Skin of body (tissue), 2 donors: ENCODE measurements around the gene ENAH. TPM values are rescaled to one million over a fixed set of nuclear protein-coding genes. Genes with fewer than 3 reads are reported as not detected.
"Not testable (repeated sequence)": the region's sequence is repeated elsewhere in the genome, so short reads cannot be mapped to it uniquely, and the experiment has no call there.

Experiments used
- DNase-seq: peaks from one replicate; lab custom pipeline; 2025; lab: John Stamatoyannopoulos, UW
- total RNA-seq: library from RNA; depleted of rRNA; stranded (reverse); fragments of >200 nt; gene quantifications from one replicate; pipeline ENCODE4 v1.2.3, GENCODE V29; 2014

The ENAH gene
- total RNA-seq, 1 donor from 2014 or later: 51.3 TPM

DNA sequence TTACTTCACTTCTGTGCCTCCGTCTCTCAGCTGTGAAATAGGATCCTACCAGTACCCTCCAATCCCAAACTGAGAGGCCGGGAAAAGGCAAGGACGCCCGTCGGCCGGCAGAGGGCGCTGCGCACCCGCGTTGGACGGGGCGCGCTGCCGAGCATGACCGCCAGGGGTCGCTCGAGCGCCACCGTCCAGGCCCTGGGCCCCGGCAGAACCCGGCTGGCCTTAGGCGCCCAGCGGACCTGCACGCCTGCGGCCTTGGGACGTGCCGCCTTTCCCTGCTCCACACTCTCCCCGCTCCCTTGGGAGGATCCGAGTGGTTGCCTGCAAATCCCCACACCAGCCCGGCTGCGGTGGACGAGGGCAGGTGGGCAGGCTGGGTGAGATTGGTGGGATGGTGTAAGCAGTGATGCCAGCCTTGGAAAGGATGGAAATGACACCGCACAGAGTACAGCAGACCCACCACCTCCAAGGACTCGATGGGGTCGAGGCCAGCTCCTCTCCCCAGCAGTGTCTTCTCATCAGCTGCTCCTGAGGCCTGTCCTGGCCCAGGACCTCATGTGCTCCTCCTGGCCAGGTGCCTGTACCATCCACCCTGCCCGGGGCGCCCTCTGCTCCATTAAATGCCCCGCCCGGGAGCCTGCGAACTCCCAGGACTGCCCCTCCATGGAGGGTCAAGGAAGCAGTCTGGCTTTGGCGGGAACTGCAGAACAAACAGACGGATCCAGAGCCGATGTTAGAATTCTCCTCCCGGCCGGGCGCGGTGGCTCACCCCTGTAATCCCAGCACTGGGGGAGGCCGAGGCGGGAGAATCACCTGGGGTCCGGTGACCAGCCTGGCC, 177.7 kb downstream of the ENAH start:
- peak; percentile 85 for DNase-seq

DNA sequence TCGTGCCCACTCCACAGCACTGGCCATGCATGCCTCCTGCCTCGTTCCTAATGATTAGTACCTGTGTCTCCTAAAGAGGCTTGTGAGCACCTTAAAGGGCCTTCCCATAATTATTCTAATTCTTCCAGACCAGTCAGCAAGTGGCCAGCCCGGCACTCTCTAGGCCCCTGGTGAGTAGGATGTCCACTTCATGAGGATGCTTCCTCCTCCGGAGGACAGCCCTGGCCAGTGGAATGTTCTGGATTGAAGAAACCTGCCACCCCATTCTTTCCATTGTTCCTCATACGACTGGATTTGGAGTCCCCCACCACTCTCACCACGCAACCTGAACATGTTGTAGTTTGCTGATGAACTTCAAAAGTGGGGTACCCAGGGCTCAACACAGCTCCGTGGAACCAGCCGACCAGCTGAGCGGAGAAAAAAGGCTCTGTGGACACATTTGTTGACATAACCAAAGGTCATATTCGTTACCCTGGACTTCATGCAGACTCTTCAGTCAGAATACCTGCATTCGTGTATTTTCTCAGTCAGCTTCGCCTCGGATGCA, 178.4 kb downstream of the ENAH start:
- DNase-seq: no peak

DNA sequence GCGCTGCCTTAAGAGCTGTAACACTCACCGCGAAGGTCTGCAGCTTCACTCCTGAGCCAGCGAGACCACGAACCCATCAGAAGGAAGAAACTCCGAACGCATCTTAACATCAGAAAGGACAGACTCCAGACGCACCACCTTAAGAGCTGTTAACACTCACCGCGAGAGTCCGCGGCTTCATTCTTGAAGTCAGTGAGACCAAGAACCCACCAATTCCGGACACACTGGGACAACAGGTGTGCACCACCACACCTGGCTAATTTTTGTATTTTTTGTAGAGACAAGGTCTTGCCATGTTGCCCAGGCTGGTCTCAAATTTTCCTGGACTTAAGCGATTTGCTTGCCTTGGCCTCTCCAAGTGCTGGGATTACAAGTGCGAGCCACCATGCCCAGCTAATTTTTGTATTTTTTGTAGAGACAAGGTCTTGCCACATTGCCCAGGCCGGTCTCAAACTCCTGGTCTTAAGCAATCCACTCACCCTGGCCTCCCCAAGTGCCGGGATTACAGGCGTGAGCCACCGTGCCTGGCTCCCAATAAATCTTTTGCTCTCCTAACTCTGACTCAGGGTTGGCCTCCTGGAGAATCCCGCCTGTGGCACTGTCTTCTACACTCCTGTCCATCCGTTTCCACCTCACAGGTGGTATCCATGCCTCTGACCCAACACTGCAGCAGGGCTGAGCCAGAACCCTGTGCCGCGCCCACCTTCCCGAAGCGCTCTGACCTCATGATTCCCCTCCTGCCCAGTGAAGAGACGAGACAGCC, 179.1 kb downstream of the ENAH start:
- not testable (repeated sequence) for DNase-seq

DNA sequence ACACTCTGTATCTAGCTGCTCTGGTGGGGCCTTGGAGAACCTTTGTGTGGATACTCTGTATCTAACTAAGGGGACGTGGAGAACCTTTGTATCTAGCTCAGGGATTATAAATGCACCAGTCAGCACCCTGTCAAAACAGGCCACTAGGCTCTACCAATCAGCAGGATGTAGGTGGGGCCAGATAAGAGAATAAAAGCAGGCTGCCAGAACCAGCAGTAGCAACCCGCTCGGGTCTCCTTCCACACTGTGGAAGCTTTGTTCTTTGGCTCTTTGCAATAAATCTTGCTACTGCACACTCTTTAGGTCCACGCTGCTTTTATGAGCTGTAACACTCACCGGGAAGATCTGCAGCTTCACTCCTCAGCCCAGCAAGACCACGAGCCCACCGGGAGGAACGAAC, 179.7 kb downstream of the ENAH start:
- DNase-seq: not testable (repeated sequence)

DNA sequence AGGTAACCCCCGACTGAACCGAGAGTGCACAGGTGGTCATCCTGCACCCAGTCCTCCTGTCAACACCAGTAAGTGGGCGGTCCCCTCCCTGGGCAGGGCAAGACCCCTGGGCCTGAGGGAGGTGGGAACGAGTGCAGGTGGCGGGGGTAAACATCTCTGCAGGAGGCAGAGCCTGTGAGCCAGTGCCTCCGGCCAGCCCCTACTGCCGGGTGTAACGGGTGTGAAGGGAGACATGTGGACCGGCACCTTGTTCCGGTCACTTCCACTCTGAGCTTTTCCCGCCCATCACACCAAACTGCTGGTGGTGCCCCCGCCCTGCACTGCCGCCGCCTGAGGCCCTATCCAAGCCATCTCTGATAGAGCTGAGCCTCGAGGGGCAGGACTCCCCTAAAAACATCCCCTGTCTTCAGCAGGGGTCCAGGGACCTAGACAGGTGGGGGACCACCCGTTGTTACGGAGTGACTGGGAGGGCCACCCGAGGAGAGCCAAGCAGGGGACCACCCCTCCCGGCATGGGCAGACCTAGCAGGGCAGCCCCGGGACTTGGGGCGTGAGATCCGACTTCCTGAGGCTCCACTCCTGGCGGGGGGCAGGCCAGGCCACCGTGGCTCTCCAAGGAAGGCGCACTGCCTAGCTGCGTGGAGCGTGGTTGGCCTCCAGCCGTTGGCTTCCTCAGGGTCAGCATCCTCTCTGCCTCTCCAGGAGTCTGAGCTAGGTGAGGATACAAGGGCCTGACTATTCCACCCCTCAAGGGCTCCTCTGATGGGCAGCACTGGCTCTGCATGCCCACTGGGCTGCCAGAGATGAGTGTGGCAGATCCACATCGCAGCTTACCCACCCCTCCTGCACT, 181.2 kb downstream of the ENAH start:
- no peak for DNase-seq

DNA sequence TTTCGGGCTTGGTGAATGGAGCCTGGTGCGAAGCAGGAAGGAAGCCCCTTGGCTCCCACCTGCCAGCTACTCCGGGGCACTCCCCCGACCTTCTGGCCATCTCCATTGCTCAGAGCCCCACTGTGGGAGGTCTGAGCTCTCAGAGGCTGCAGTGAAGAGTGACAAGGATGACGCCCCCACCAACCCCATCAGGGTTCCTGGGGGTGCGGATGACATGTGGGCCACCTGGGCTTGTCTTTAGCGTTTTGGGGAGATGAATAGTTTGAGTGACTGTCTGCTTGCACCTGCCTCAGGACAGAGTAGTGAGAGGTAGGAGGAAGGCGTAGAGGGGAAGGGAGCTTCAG, 181.8 kb downstream of the ENAH start:
- no peak for DNase-seq

DNA sequence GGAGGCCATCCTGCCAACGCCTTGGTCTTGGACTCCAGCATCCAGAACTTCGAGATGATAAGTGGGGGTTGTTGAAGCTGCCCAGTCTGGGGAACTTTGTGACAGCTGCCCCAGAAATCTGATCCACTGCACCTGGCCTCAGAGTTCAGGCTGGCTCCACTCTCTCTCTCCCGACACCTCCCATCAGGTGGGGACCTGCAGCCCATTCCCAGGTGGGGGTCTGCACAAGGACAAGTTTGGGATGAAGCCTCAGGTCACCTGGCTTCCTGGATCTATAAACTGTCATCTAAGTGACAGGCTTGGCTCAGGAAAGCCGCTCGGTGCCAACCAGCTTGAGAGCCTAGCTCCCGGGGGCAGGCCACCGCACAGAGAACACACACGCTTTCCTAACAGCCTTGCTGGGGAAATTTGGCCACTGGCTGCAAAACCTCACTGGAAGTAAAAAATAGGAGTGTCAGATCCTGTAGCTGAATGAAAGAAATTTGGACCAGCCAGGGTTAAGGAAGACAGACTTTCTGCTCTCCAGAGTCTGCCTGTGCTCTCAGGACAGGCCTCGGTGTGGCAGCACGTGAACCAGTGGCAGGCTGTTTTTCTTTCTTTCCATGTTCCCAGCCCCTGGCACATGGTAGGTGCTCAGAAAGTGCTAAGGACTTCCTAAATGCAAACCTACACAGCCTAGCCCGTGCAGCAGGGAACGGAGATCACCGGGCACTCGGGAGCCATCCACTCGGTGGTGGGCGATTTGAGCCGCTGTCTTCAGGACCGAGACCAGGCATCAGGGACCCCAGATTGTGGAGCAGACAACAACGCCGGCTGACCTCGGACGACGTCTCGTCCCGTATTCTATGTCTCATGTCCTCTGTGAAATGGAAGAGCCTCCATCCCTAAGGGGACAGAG, 182.5 kb downstream of the ENAH start:
- no peak for DNase-seq

DNA sequence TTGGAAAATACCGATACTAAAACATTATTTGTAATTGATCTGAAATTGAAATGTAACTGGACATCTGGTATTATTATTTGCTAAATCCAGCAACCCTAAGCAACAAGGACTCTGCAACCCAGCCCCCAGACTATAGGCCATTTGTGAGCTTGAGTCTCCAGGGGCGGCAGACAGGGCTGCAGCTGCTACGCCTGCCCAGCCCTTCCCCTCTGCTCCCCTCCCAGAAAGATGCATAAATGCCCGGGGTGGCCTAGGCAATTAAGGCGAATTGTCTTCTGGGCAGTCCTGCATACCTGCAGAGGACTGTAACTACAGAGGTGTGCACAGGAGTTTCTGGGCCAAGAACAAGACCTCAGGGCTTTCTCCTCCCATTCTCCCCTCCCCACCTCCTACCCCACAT, 183.9 kb downstream of the ENAH start:
- no peak for DNase-seq

DNA sequence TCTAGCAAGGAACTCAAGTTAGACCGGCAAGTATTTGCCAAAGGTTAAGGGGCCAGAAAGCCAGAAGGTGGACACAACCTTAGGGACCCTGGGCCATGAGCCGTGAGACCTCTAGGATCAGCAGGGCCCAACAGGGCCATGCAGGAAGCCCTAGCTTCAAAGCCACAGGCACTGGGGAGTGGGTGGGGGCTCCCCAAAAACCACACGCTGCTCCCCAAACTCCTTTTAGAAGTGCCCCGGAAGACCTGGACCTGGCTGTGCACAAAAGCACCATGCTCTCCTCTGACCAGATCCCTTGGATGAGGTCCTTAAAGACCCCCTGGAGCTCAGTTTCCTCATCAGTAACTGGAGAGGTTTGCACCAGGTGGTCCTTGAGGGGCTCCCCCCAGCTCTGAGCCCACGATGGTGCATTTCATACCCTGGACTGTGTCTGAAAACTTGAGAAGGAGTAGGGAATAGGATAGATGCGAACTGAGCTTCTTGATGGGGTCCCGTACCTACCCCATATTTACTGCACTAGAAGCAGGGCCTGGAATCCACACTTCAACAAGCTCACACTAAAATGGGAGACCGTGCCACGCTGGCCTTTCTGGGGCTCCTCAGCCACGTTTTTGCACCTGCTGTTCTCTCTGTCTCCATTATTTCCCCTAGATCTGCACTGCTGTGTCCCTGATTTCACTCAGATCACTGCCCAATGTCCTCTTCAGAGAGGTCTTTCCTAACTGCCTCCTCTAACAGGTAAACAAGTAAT, 184.5 kb downstream of the ENAH start:
- no peak for DNase-seq

DNA sequence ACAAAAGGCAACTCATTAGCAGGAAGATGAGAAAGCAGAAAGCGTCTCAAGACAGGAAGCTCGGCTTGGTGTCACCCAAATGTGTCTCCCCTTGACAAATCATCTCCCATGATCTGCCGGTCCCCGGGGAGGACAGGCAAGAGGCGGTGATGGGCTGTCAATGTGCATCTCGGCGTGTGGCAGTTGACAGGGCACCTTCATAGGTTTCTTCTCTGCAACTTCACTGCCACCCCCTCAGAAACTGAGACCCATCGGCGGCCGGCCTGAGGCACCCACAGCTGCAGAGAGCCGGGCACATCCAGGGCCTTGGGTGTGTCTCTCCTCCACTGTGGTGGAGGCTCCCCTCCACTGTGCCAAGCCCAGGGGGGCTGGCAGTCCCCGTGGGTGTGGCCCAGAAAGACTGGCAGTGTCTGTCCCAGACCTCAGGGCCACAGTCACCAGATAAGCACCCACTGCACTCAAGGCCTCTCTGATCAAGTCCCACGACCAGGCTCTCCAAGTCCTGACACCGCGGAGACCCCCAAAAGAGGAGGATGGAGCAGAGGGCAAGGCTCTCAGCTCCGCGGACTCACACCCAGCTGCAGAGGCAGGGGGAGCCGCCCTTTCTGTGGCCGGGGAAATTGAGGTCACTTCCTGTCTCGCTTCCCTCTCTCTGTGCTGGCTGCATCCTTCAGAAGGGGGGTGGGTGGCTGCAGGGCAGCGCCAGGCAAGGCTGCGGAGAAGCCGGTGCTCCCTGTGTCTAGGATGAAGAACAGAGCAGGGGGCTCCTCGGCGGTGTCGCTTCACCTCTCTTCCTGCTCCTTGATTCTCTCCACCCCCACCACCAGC, 185.5 kb downstream of the ENAH start:
- DNase-seq: peak; percentile 9

DNA sequence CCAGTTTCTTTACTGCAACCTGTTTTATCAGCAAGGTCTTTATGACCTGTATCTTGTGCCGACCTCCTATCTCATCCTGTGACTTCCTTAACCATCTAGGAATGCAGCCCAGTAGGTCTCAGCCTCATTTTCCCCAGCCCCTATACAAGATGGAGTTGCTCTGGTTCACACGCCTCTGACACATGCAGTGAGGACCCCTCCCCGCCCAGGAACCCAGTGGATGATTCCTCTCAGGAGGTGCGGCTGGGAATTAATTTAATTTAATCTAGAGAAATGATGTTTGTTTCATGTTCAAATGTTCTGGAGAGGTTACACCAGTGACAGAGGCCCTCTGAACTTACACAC, 186.1 kb downstream of the ENAH start:
- no peak for DNase-seq

DNA sequence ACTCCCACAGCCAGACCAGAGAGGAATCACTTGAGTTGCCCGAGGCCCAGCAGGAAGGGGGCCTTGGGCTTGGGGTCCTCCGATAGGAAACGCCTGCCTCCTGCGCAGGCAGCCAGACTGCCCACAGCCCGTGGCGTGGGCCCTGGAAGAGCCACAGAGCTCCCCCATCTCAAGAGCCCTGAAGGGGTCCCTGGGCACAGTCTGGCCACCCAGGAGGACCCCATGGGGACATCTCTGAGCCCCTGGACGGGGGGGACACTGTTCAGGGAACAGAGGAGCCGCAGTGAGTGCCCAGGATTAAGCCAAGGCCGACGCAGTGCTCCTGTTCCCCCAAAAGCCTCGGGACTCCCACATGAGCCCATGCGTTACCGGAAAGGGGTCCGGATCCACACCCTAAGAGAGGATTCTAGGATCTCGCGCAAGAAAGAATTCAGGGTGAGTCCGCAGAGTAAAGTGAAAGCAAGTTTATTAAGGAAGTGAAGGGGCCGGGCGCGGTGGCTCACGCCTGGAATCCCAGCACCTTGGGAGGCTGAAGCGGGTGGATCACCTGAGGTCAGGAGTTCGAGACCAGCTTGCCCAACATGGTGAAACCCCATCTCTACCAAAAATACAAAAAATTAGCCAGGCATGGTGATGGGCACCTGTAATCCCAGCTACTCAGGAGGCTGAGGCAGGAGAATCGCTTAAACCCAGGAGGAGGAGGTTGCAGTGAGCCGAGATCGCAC, 187.0 kb downstream of the ENAH start:
- no peak for DNase-seq

DNA sequence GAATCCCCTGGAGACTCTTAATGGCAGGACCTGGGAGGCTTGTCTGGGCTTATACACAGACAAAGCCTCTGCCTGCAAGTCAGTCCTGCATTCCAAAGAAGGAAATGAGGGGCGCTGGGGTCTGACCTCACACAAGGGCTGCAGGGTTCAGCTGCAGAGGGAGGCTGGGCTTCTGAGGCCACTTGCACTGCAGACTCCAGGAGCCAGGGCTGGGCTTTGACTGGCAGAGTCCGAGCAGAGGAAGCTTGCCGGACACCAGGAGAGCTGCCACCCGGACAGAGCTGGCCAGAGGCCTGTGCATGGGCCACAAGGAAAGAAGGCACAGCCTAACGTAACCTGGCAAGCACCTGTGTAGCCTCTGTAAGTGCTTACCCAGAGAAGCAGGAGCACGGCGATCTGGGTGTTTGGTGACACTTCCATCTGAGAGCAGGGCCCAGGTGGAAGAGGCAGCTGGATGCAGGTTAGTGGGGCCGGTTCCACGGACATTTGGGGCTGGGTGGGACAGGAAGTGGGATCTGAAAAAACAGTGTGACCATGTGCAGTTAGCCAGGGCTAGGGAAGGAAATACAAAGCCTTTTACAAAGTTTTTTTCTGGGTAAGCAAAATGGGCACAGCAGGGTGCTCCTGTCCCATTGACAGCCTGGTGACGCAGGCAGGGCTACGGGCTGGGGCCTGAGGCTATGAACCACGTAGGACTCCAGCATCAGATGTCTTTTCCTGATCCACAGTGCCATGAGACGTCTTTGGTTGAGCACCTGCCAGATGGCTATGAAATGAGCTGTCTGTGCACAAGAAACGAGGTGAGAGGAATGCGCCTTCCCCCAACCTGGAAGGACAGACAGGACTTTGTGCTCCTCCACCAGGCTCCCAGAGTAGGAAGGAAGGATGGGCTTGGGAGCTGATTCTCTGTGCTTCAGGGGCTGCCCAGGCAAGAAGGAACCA, 187.8 kb downstream of the ENAH start:
- no peak for DNase-seq

DNA sequence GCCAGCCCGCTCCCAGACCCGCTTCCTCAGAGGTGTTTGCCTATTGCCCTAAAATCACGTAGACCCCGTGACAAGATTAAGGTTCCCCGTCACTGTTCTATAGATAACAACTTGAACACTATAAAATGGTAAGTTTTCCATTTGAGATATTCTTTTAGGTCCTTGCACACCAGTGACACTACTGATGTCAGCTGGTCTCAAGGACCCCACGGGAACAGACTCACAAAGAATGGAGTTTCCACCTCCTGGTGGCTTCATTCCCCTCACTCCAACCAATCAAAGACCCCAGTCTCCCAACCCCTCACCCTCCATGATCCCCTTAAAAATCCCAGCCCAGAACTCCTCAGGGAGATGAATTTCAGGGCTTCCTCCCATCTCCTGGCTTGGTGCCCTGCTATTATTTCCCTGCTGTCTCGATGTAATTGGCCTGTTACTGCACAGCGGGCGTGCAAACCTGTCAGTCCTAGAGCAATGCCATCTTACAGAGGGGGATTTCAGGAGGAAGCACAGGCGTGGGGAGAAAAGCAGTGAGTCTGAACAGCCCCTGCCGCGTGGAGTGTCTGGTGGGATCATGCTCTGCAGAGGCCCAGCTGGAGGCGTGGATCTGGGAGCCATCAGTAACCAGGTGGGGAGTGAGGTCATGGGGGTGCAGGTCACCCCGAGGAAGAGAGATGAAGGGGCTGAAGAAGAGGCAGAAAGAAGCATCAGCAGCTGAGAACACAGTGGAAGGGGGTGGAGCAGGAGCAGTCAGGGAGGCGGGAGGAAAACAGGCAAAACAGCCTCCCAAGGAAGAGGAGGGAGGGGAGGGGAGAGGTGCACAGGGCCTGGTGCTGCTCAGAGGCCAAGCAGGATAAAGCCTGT, 190.0 kb downstream of the ENAH start:
- DNase-seq: no peak

DNA sequence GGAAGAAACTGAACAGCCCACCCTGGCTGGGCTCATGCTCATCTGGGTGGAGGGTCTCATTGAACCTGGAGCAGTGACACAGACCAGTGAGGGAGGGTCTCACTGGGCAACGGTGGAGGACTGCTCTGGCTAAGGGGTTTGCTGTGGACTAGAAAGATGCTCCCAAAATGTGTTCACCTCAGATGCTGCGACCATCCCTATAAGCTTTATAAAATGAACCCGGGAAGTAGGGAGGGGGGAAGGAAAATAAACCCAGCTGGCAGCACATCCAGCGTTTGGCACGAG, 190.6 kb downstream of the ENAH start:
- no peak for DNase-seq
